ENCODE data around the gene SYP. TPM values are rescaled to one million over a fixed set of nuclear protein-coding genes. Genes with fewer than 3 reads are reported as not detected.
"Not testable (repeated sequence)": the region's sequence is repeated elsewhere in the genome, so short reads cannot be mapped to it uniquely, and the experiment has no call there.

The SYP gene
- total RNA-seq, 1 donor from 2014 or later = 1.00 TPM

DNA sequence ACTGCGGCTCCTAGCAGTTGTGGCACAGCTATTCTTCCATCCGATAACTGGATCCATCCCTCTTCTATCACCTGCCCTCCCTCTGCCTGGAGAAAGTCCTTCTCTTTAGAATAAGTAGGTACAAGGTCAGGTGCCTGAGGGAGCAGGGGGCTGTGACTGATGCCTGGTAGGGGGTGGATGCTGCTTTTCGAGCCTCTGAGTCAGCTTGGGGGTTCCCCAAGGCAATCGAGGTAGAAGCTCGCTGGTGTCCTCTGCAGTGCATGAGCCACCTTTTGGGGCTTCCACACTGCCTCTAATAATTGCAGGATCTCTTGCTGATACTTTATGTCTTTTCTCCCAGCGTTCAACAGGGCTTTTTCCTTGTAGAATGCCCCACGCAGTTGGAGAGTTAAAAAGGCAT is 56.8 kb downstream of the SYP start:
- DNase-seq (ENCODE audit: low spot score) = not testable (repeated sequence)

DNA sequence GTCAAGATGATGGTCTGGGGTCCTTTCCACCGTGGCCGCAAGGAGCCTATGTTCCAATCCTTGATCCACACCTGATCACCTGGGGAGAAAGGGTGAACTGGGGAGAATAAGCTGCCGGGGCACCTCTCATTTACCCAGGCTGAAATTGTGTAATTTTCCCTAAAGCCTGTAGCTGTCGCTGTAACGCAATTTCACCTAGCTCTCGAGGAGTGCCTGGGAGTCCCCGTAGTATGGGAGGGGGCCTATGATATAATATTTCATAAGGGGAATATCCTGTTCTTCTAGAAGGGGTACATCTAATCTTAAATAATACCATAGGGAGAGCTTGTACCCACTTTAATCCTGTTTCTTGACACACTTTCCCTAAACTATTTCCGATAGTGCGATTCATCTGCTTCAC is 57.7 kb downstream of the SYP start:
- not testable (repeated sequence) for DNase-seq (ENCODE audit: low spot score)

DNA sequence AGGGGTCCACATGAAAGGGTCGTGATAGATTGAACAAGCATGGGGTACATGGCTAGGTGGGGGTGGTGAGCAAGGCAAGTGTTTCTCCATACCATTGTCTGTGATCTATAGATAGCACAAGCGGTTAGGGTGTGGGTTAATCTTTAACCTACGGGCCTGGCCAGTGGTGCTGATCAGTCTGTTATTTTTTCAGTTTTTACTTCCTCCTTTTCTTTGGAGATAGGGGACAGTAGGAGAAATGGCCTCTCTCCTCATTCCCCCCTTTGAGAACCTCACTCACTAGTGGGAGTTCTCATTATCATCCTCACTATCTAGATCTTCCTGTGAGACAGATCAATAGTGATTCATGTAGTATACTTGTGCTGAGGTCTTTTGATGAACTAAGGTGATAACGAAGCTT is 60.3 kb downstream of the SYP start:
- DNase-seq (ENCODE audit: low spot score) = no peak

Other genes starting within 250 kb of the SYP start
- gene OTUD5, start 242.6 kb downstream of the SYP start, total RNA-seq = 40.0 TPM
- gene KCND1, start 228.3 kb downstream of the SYP start, total RNA-seq = 1.3 TPM
- gene GRIPAP1, start 197.9 kb downstream of the SYP start, total RNA-seq = 37.6 TPM
- 103 TPM for gene TFE3, start 156.8 kb downstream of the SYP start, total RNA-seq
- gene CCDC120, start 141.2 kb downstream of the SYP start, total RNA-seq = 4.0 TPM
- gene PRAF2, start 126.2 kb downstream of the SYP start, total RNA-seq = 20.7 TPM
- 73.4 TPM for gene WDR45, start 120.3 kb downstream of the SYP start, total RNA-seq
- gene GPKOW, start 76.5 kb downstream of the SYP start, total RNA-seq = 18.2 TPM
- gene MAGIX, start 37.4 kb downstream of the SYP start, total RNA-seq = 1.6 TPM
- gene PLP2, start 28.3 kb downstream of the SYP start, total RNA-seq = 74.3 TPM
- 12.5 TPM for gene PRICKLE3, start 13.8 kb downstream of the SYP start, total RNA-seq
- gene CACNA1F, start 33.1 kb upstream of the SYP start, total RNA-seq = not detected
- 12.3 TPM for gene CCDC22, start 35.3 kb upstream of the SYP start, total RNA-seq
- gene FOXP3, start 64.5 kb upstream of the SYP start, total RNA-seq = not detected
- gene PPP1R3F, start 69.6 kb upstream of the SYP start, total RNA-seq = 2.2 TPM
- not detected for gene GAGE10, start 103.5 kb upstream of the SYP start, total RNA-seq
- gene GAGE12J, start 121.8 kb upstream of the SYP start, total RNA-seq = not detected
- gene GAGE13, start 131.4 kb upstream of the SYP start, total RNA-seq = not detected

Data from mesenteric fat pad (tissue), 1 donor.